IMR-90 (cell line): Measurements from ENCODE around the gene ERMAP.

Experiments used
- BHLHE40 ChIP-seq: fragments of 150-350 bp; IDR thresholded peaks from 2 replicates; pipeline ENCODE4 v1.6.1; 2016; ENCODE audit warnings: mild to moderate bottlenecking, low read depth, low read length
- MXI1 ChIP-seq: IDR thresholded peaks from 2 replicates; pipeline ENCODE4 v1.6.1; 2012; ENCODE audit warnings: low read depth, mild to moderate bottlenecking, low read length, moderate library complexity, borderline replicate concordance
- NFE2L2 ChIP-seq: fragments of 150-350 bp; IDR thresholded peaks from 2 replicates; pipeline ENCODE4 v1.6.1; 2016; ENCODE audit warnings: low read depth, mild to moderate bottlenecking, low read length
- POLR2A ChIP-seq: IDR thresholded peaks from 2 replicates; pipeline ENCODE4 v1.6.1; 2012; ENCODE audit warnings: mild to moderate bottlenecking, low read depth, low read length
- RFX5 ChIP-seq: IDR thresholded peaks from 2 replicates; pipeline ENCODE4 v1.8.0; 2012; ENCODE audit warnings: low read depth, mild to moderate bottlenecking, low read length, moderate library complexity
- TF ChIP-seq, protein P1 (sequence below): conservative IDR thresholded peaks from 2 replicates; pipeline ENCODE4 v1.5.1; 2012; ENCODE audit warnings: mild to moderate bottlenecking, low read depth, low read length, improper control_type of control experiment
- TF ChIP-seq, protein P2 (sequence below): fragments of 150-350 bp; IDR thresholded peaks from 2 replicates; pipeline ENCODE4 v1.6.1; 2017; ENCODE audit warnings: mild to moderate bottlenecking, antibody characterized with exemption, low read length, low read depth
- TF ChIP-seq, protein P3 (sequence below): fragments of 150-350 bp; IDR thresholded peaks from 2 replicates; pipeline ENCODE4 v1.6.1; 2016; ENCODE audit warnings: low read depth, mild to moderate bottlenecking, low read length, moderate library complexity, borderline replicate concordance

DNA sequence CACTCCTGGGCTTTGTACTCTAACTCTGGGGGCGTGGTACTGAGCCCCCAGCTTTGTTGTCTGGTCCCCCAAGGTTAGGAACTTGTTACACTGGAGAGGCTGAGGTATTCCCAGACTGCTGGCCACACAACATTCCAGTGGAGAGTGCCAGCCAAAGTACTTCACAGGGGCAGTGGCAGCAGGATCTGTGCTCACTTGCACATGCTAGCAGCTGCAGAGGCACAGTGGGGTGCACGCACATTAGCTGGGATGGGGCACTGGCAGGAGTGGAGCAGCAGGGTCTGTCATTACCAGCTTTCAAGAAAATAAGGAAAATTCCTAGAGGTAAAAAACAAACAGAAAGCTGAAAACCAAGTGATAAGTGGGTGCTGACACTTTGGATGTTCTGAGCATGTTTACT is 60.5 kb downstream of the ERMAP start:
- TF ChIP-seq, protein P1, sequence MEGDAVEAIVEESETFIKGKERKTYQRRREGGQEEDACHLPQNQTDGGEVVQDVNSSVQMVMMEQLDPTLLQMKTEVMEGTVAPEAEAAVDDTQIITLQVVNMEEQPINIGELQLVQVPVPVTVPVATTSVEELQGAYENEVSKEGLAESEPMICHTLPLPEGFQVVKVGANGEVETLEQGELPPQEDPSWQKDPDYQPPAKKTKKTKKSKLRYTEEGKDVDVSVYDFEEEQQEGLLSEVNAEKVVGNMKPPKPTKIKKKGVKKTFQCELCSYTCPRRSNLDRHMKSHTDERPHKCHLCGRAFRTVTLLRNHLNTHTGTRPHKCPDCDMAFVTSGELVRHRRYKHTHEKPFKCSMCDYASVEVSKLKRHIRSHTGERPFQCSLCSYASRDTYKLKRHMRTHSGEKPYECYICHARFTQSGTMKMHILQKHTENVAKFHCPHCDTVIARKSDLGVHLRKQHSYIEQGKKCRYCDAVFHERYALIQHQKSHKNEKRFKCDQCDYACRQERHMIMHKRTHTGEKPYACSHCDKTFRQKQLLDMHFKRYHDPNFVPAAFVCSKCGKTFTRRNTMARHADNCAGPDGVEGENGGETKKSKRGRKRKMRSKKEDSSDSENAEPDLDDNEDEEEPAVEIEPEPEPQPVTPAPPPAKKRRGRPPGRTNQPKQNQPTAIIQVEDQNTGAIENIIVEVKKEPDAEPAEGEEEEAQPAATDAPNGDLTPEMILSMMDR: no peak
- TF ChIP-seq BHLHE40: no peak
- TF ChIP-seq, protein P2, sequence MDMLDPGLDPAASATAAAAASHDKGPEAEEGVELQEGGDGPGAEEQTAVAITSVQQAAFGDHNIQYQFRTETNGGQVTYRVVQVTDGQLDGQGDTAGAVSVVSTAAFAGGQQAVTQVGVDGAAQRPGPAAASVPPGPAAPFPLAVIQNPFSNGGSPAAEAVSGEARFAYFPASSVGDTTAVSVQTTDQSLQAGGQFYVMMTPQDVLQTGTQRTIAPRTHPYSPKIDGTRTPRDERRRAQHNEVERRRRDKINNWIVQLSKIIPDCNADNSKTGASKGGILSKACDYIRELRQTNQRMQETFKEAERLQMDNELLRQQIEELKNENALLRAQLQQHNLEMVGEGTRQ: no peak
- TF ChIP-seq POLR2A: no peak
- TF ChIP-seq MXI1: no peak
- no peak for TF ChIP-seq NFE2L2
- TF ChIP-seq RFX5: no peak
- TF ChIP-seq, protein P3, sequence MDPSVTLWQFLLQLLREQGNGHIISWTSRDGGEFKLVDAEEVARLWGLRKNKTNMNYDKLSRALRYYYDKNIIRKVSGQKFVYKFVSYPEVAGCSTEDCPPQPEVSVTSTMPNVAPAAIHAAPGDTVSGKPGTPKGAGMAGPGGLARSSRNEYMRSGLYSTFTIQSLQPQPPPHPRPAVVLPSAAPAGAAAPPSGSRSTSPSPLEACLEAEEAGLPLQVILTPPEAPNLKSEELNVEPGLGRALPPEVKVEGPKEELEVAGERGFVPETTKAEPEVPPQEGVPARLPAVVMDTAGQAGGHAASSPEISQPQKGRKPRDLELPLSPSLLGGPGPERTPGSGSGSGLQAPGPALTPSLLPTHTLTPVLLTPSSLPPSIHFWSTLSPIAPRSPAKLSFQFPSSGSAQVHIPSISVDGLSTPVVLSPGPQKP: no peak
